ENCODE results near the gene PHLDB1.
A peak's percentile ranks its signal among the peaks of the same experiment; 100 is the strongest.

PHLDB1 gene

DNA sequence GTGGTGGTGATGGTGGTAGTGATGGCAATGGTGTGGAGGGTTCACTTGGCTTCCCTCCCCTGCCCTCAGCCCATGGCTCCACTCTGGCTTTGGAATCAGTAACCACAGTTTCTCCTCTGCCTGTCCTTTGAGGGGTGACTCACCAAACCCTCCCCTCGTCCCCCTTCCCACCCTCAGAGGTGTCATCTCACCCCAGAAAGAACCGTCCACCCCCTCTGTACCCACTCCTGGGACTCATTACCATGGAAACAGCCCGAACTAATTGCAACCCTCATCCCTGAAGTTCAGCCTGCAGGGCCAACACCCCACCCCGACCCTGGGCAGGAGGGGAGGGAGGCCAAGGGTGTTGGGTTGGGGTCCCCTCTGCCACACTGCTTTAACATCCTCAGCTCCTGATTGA lies 26.6 kb downstream of the PHLDB1 start:
- 68% methylated on average over 4 of the region's 4 CpGs for WGBS
- H3K4me1 ChIP-seq (ENCODE audit: insufficient read depth, low read length), result peaks cover 20% of the 10 kb centered on the region
- H3K9ac ChIP-seq (ENCODE audit: low read depth, low read length), result peak overlapping the region; percentile 37
- H3K27me3 ChIP-seq (ENCODE audit: insufficient read depth, low read length), result no peaks in the 10 kb centered on the region
- H3K27ac ChIP-seq (ENCODE audit: low read depth, low read length), result peak overlapping the region; percentile 59; the same call in 1 of the 2 replicates
- peaks cover 57% of the 10 kb centered on the region for H3K36me3 ChIP-seq (ENCODE audit: insufficient read depth, low read length)
- H3K9me3 ChIP-seq (ENCODE audit: insufficient read depth, low read depth, low read length), result no peaks in the 10 kb centered on the region
- peak overlapping the region; percentile 62; the same call in 1 of the 2 replicates for H3K4me3 ChIP-seq (ENCODE audit: low read length)

DNA sequence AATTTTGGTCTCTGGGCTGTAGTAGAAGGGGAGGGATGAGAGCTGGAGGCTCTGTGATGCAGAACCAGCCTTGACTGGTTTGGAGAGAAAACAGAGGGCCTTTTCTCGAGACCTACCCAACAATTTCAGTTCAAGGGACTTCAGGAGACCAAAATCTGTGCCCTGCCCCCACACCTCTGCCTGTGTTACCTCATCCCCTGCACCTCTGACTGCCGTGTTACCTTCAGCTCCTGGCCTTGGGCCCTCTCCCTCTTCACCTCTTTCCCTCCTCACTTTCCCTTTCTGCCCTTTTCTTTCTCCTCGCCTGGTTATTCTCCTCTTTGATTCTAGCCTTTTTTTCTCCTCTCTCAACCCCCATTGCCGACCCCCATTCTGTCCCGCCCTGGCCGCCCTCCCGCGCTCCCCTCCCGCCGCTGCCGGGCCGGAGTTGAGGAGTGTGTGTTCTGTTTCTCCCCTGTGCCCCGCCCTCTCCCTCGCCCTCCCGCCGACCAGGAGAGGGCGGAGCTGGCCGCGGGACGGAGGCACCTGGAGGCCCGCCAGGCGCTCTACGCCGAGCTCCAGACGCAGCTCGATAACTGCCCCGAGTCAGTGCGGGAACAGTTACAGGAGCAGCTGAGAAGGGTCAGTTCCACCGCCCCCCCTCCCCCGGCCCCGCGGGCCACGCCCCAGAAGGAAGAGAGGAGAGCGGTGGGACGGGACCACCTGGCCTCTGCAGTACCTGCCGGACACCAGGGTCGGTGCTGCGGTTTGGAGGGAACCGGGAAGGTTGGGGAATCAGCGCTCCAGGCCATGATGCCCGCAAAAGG lies 27.2 kb downstream of the PHLDB1 start:
- Histone ChIP-seq H3K36me3 (ENCODE audit: insufficient read depth, low read length) (peaks cover 53% of the 10 kb centered on the region), H3K4me1 (ENCODE audit: insufficient read depth, low read length) (peaks cover 20% of the 10 kb centered on the region), H3K9me3 (ENCODE audit: insufficient read depth, low read depth, low read length) (no peaks in the 10 kb centered on the region), H3K27ac (ENCODE audit: low read depth, low read length) (peak overlapping the region; percentile 79), H3K4me3 (ENCODE audit: low read length) (peak overlapping the region; percentile 62), H3K27me3 (ENCODE audit: insufficient read depth, low read length) (no peaks in the 10 kb centered on the region), H3K9ac (ENCODE audit: low read depth, low read length) (peak overlapping the region; percentile 83)
- WGBS, result 2% methylated on average over 33 of the region's 41 CpGs

DNA sequence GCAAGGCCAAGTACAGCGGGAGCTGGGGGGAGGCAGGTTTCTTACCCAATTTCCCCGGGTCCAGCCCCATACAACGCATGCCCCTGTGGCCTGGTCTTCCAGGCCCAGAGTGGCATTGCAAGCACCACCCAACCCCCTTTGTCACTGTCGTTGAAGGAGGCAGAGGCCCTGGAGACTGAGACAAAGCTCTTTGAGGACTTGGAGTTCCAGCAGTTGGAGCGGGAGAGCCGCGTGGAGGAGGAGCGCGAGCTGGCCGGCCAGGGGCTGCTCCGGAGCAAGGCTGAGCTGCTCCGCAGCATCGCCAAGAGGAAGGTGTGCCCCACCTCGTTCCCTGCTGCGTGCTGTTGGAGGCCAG lies 27.8 kb downstream of the PHLDB1 start:
- 5% methylated on average over 15 of the region's 15 CpGs for WGBS
- H3K27ac ChIP-seq (ENCODE audit: low read depth, low read length), result peak overlapping the region; percentile 79
- peak overlapping the region; percentile 83 for H3K9ac ChIP-seq (ENCODE audit: low read depth, low read length)
- no peaks in the 10 kb centered on the region for H3K27me3 ChIP-seq (ENCODE audit: insufficient read depth, low read length)
- peak overlapping the region; percentile 62 for H3K4me3 ChIP-seq (ENCODE audit: low read length)
- peaks cover 20% of the 10 kb centered on the region for H3K4me1 ChIP-seq (ENCODE audit: insufficient read depth, low read length)
- H3K36me3 ChIP-seq (ENCODE audit: insufficient read depth, low read length), result peaks cover 55% of the 10 kb centered on the region
- H3K9me3 ChIP-seq (ENCODE audit: insufficient read depth, low read depth, low read length), result no peaks in the 10 kb centered on the region

DNA sequence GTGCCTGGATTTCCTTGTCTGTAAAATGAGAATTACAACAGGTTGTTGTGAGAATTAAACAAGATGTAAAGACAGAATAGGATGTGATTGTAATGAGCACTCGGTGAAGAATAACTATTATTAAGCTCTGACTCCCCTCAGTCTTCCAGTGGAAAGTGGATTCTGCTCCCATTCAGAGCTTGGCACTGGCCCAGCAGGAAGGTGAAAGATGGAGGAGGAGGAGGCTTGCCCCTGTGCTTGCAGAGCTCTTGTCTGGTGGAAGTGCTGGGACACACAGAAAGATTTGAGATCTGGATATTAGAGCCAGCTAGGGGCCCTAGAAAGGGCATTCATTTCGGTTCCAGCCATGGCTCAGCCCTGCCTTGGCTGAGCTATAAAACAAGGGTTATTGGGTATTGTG lies 28.2 kb downstream of the PHLDB1 start:
- Histone ChIP-seq H3K4me1 (ENCODE audit: insufficient read depth, low read length) (peaks cover 20% of the 10 kb centered on the region), H3K27me3 (ENCODE audit: insufficient read depth, low read length) (no peaks in the 10 kb centered on the region), H3K9ac (ENCODE audit: low read depth, low read length) (peak overlapping the region; percentile 83), H3K27ac (ENCODE audit: low read depth, low read length) (peak overlapping the region; percentile 79), H3K36me3 (ENCODE audit: insufficient read depth, low read length) (peaks cover 56% of the 10 kb centered on the region), H3K9me3 (ENCODE audit: insufficient read depth, low read depth, low read length) (no peaks in the 10 kb centered on the region), H3K4me3 (ENCODE audit: low read length) (peak overlapping the region; percentile 62)
- WGBS, result 66% methylated on average over 2 of the region's 2 CpGs

DNA sequence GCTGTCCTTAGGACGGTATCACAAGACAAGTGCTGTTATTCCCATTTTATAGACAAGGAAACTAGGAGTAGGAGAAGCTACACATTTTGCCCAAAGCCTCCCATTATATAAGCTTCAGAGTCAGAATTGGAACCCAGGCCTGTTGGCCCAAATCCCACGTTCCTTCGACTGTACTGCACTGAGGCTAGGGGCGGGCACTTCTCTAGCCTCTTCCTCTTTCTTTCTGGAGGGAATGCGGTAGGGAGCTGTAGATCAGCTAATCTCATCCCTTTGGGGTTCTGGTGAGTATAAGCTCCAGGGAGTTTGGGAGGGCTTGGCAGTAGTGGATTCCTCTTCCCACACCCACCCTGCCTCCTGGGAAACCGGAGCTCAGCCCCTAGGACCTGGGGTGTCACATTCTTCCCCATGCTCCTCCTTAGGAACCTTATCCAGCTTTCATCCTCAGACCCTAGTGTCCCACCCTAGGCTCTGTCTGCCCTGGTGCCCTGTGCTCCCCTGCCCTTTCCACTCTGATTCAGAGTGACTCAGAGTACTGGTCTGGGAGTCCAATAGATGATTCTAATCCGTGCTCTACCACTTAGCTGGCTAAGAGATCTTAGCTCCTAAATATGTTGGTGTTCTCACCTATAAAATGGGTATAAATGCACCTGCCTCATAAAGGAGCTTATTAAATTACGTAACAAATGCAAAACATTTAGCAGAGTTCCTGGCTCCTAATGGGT lies 29.3 kb downstream of the PHLDB1 start:
- peaks cover 20% of the 10 kb centered on the region for H3K4me1 ChIP-seq (ENCODE audit: insufficient read depth, low read length)
- no peak overlapping the region for H3K4me3 ChIP-seq (ENCODE audit: low read length)
- no peaks in the 10 kb centered on the region for H3K27me3 ChIP-seq (ENCODE audit: insufficient read depth, low read length)
- H3K36me3 ChIP-seq (ENCODE audit: insufficient read depth, low read length), result peaks cover 59% of the 10 kb centered on the region
- H3K27ac ChIP-seq (ENCODE audit: low read depth, low read length), result no peak overlapping the region
- H3K9ac ChIP-seq (ENCODE audit: low read depth, low read length), result no peak overlapping the region
- 90% methylated on average over 7 of the region's 8 CpGs for WGBS
- H3K9me3 ChIP-seq (ENCODE audit: insufficient read depth, low read depth, low read length), result no peaks in the 10 kb centered on the region

DNA sequence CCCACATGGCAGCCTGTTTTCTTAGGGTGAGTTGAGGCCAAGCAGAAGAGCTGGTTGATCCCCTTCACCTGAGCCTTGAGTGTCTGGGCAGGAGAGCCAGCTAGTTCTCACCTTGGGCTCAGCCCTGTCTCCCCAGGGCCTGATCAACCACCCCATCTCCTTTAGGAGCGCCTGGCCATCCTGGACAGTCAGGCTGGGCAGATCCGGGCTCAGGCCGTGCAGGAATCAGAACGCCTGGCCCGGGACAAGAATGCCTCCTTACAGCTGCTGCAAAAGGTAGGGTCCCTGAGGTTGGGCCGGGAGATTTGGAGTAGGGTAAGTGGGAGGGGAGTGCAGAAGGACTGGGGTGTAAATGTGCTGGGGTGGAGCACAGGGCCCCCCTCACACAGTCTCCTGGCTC lies 31.3 kb downstream of the PHLDB1 start:
- Histone ChIP-seq H3K9ac (ENCODE audit: low read depth, low read length) (no peak overlapping the region), H3K4me3 (ENCODE audit: low read length) (no peak overlapping the region), H3K27me3 (ENCODE audit: insufficient read depth, low read length) (no peaks in the 10 kb centered on the region), H3K9me3 (ENCODE audit: insufficient read depth, low read depth, low read length) (no peaks in the 10 kb centered on the region), H3K36me3 (ENCODE audit: insufficient read depth, low read length) (peaks cover 66% of the 10 kb centered on the region), H3K4me1 (ENCODE audit: insufficient read depth, low read length) (peaks cover 16% of the 10 kb centered on the region), H3K27ac (ENCODE audit: low read depth, low read length) (no peak overlapping the region)
- WGBS, result 96% methylated on average over 6 of the region's 6 CpGs

DNA sequence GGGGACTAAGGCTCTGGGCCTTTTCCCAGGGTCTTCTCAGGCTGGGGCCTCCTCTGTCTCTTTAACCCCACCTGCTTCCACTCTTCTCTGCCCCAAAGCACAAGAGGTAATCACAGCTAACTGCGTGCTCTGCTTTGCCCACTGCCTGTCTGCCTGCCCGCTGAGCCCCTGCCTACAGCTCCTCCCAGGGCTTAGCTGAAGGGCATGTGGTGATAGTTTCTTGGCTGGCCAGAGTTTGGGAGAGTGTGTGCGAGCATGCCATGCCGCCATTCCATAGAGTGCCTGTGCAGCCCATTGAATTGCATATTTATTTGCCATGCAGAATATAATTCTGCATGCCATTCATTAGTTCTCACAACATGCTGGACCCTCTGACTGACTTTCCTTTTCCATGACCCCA lies 32.5 kb downstream of the PHLDB1 start:
- H3K4me1 ChIP-seq (ENCODE audit: insufficient read depth, low read length), result peaks cover 8% of the 10 kb centered on the region
- no peaks in the 10 kb centered on the region for H3K9me3 ChIP-seq (ENCODE audit: insufficient read depth, low read depth, low read length)
- no peak overlapping the region for H3K9ac ChIP-seq (ENCODE audit: low read depth, low read length)
- H3K4me3 ChIP-seq (ENCODE audit: low read length), result no peak overlapping the region
- H3K36me3 ChIP-seq (ENCODE audit: insufficient read depth, low read length), result peaks cover 77% of the 10 kb centered on the region
- 93% methylated on average over 4 of the region's 4 CpGs for WGBS
- H3K27me3 ChIP-seq (ENCODE audit: insufficient read depth, low read length), result no peaks in the 10 kb centered on the region
- no peak overlapping the region for H3K27ac ChIP-seq (ENCODE audit: low read depth, low read length)

DNA sequence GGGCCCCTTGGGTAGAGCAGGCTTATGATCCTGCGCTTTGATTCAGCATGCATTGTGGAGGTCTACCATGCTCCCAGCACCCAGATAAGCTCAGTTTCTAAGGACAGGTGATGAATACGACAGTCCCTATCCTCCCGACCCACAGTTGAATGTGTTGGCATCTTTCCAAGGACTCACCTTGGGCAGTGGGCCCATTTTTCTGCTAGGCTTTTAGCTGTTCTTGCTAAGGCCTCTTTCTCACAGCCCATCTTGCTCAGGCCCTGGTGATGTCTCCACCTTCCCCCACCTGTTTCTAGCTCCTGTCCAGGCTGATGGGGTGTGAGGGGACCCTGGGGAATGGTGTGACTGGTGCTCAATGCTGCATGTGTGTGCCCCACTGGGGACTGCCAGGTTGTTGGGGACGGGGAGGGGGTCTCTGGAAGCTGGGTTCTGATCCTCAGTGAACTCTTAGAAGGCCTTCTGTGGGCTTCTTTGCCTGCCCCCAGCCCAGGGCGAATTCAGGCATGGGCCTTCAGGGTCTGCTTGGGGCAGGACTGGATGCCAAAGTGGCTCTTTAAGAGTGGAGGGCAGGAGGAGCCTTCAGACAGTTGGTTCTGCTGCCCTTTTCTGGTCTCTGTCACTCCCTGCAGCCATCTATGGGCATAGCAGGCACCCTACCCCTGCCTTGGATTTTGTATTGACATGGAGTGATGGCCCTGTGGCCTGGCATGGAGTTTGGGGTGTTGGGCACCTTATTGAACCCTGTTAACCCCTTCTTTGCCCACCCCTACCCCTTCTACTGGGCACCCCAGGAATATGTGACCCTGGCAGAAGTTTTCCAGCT lies 33.1 kb downstream of the PHLDB1 start:
- Histone ChIP-seq H3K4me3 (ENCODE audit: low read length) (no peak overlapping the region), H3K9me3 (ENCODE audit: insufficient read depth, low read depth, low read length) (no peaks in the 10 kb centered on the region), H3K36me3 (ENCODE audit: insufficient read depth, low read length) (peaks cover 83% of the 10 kb centered on the region), H3K27ac (ENCODE audit: low read depth, low read length) (no peak overlapping the region), H3K9ac (ENCODE audit: low read depth, low read length) (no peak overlapping the region), H3K4me1 (ENCODE audit: insufficient read depth, low read length) (peaks cover 6% of the 10 kb centered on the region), H3K27me3 (ENCODE audit: insufficient read depth, low read length) (no peaks in the 10 kb centered on the region)
- WGBS, result 89% methylated on average over 5 of the region's 5 CpGs

DNA sequence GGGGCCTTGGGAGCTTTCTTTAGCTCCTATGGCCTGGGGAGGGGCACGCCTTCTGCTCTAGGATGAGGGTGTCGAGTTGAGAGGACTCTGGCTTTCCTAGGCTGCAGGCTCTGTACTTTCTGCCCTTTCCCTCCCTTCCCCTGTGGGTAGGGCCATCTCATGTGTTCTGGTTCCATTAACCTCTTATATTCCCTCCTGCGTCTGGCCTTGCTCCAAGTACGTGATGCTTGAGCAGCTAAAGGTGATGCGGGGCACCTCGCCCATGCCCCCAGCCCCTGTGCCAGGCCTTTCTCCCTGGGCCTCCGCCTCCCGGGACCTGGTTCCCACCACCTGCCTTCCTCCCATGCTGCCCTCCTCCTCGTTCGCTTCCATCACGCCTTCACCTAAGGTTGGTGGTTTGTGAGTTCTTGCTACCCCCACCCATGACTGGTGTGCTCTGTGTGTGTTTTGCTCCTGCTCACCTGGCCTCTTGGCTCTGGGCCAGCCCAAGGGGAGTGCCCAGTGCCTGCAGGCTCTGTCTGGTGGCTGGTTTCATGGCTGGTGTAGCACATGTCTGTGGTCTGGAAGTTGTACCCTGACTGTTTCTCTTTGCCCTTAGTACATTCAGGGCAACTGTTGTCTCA lies 34.1 kb downstream of the PHLDB1 start:
- peaks cover 84% of the 10 kb centered on the region for H3K36me3 ChIP-seq (ENCODE audit: insufficient read depth, low read length)
- H3K4me1 ChIP-seq (ENCODE audit: insufficient read depth, low read length), result no peaks in the 10 kb centered on the region
- no peak overlapping the region for H3K4me3 ChIP-seq (ENCODE audit: low read length)
- H3K9me3 ChIP-seq (ENCODE audit: insufficient read depth, low read depth, low read length), result no peaks in the 10 kb centered on the region
- 95% methylated on average over 10 of the region's 11 CpGs for WGBS
- H3K27ac ChIP-seq (ENCODE audit: low read depth, low read length), result no peak overlapping the region
- H3K27me3 ChIP-seq (ENCODE audit: insufficient read depth, low read length), result no peaks in the 10 kb centered on the region
- no peak overlapping the region for H3K9ac ChIP-seq (ENCODE audit: low read depth, low read length)

DNA sequence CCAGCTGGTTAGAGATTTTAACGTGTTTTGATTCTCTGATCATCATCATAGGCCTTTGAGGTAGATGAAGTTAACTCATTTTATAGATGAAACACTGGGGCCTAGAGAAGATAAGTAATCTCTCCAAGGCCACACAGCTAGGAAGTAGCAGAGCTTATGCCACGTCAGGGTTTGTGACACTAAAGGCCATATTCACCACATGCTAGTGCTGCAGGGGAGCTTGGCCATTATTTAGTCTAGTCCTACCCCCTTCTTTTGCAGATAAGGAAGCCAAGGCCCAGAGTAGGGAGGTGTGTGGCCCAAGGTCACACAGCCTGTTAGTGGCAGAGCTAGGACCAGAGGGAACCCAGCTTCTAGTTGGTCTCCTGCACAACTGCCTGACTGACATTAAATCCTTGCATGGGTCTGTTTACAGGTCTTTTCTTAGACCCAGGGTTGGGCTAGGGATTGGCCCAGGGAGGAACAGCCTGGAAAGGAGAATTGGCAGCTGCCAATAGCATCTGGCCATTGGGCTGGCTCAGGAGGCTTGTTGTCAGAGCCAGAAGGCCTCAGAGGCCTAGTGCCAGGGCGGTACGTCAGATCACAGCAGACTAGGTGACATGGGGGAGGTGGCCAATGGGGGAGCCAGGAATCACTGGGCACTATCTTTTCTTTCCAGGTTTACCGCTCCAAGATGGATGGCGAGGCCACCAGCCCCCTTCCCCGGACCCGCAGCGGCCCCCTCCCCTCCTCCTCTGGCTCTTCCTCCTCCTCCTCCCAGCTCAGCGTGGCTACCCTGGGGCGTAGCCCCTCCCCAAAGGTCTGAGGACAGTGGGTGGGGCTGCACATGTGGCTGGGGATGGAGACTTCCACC lies 36.0 kb downstream of the PHLDB1 start:
- H3K27me3 ChIP-seq (ENCODE audit: insufficient read depth, low read length), result no peaks in the 10 kb centered on the region
- no peak overlapping the region for H3K9ac ChIP-seq (ENCODE audit: low read depth, low read length)
- no peak overlapping the region for H3K27ac ChIP-seq (ENCODE audit: low read depth, low read length)
- no peaks in the 10 kb centered on the region for H3K9me3 ChIP-seq (ENCODE audit: insufficient read depth, low read depth, low read length)
- 88% methylated on average over 11 of the region's 11 CpGs for WGBS
- H3K4me3 ChIP-seq (ENCODE audit: low read length), result no peak overlapping the region
- H3K36me3 ChIP-seq (ENCODE audit: insufficient read depth, low read length), result peaks cover 86% of the 10 kb centered on the region
- no peaks in the 10 kb centered on the region for H3K4me1 ChIP-seq (ENCODE audit: insufficient read depth, low read length)
